GM19351 (cell line): ENCODE data around the gene TSPAN9.

Experiments
- ATAC-seq: cut with Tn5 transposase; IDR thresholded peaks from one replicate; pipeline ENCODE4 v1.9.1; 2021; ENCODE audit warnings: mild to moderate bottlenecking, moderate library complexity; ENCODE audit not compliant: unreplicated experiment

TSPAN9 gene

GRCh38 chr12:3157581-3158323 lies 80.6 kb downstream of the TSPAN9 start:
- ATAC-seq = no peak

DNA sequence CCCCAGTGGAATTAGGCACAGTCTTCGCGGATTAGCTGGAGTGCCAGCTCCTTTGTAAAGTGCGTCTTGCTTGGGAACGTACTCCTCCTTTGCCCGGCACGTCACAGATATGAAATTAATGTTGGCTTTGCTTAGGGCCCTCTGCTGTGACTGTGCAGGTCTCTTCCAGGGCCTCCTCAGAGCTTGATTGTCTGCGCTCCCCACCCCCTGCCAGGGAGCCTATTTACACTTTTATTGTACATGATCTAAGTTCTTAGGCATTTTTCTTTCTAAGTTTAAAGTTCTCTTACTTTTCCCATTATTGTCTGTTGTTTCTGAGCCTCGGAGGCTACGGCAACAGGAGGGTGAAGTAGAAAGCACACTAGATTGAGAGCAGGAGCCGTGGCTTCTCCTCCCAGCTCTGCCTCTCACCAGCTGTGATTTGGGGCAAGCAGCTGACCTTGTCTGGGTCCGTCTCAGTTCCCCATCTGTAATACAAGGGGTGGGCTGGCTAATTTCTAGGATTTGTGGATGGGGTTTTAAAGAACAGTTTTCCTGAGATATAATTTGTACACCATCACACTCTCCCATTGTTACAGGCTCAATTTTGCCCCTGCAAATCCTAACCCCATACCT lies 81.8 kb downstream of the TSPAN9 start:
- no peak for ATAC-seq

DNA sequence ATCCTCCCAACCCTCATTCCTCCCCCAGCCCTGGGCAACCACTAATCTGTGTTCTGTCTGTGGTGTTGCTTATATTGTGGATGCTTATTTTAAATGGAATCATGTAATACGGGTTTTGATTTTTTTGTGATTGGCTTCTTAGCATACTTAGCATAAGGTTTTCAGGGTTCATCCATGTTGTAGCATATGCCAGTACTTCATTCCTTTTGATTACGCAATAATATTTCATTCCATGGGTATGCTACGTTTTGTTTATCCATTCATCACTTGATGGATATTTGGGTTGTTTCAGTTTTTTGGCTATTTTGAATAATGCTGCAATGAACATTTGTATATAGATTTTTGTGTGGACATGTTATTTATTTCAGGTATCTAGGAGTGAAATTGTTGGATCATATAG lies 82.9 kb downstream of the TSPAN9 start:
- ATAC-seq = no peak

DNA sequence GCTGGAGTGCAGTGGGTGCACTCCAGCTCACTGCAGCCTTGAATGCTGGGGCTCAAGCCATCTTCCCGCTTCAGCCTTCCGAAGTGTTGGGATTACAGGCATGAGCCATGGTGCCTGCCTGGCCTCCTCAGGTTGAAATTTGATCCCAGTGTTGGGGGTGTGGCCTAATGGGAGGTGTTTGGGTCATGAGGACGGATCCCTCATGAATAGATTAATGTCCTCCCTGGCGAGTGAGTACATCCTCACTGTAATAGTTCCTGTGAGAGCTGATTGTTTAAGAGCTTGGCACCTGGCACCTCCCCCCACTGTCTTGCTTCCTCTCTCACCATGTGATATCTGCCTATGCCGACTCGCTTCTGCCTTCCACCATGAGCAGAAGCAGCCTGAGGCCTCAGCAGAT lies 84.7 kb downstream of the TSPAN9 start:
- ATAC-seq = no peak

DNA sequence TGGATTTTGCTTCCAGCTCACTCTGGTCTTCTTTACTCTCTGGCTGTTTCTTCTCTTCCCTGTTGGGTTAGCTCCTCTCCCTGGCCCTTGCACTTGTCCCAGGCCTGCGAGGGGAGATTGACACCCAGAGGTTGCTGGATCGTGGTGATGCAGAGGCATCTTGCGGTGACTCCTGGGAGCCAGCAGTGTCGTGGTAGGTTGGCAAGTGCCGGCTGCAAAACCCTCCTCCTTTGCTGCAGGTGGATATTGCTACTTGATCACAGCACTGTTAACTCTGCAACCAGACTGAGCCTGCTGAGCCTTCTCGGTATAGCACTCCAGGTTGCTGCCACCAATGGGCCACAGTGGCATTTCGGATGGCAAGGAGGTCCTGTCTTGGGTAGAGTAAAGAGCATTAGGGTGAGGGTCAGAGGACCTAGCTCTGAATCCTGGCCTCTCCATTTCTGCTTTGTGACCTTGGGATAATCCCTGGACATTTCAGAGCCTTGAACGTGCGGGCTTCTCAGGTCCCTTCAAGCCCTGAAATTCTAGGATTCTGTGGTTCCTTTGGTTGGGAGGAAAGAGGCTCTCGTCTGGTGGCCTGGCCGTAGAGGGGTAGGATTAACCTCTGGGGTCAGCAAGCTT lies 87.4 kb downstream of the TSPAN9 start:
- no peak for ATAC-seq

GRCh38 chr12:3165078-3165980 lies 88.2 kb downstream of the TSPAN9 start:
- no peak for ATAC-seq

DNA sequence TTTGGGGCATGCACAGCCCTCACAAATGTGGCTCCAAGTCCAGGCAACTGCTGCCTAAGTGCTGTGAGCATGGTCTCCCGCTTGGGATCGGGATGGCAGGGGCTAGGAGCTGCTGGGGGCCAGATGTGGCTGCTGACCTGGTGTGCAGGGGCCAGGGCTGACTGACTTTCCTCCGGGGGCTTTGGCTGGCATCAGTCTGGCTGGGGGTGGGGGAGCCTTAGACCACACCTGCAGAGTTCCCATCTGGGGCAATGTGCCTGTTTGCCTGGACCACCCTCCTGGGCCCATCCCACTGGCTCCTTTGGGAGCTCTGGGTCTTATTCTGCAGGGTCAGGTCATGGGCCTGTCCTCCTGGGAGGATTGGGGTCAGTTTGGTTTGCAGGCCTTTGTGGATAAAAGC lies 90.5 kb downstream of the TSPAN9 start:
- ATAC-seq = no peak

GRCh38 chr12:3168223-3169221 lies 91.3 kb downstream of the TSPAN9 start:
- no peak for ATAC-seq

GRCh38 chr12:3170423-3171194 lies 93.4 kb downstream of the TSPAN9 start:
- ATAC-seq = no peak

GRCh38 chr12:3171195-3171591 lies 94.0 kb downstream of the TSPAN9 start:
- no peak for ATAC-seq

DNA sequence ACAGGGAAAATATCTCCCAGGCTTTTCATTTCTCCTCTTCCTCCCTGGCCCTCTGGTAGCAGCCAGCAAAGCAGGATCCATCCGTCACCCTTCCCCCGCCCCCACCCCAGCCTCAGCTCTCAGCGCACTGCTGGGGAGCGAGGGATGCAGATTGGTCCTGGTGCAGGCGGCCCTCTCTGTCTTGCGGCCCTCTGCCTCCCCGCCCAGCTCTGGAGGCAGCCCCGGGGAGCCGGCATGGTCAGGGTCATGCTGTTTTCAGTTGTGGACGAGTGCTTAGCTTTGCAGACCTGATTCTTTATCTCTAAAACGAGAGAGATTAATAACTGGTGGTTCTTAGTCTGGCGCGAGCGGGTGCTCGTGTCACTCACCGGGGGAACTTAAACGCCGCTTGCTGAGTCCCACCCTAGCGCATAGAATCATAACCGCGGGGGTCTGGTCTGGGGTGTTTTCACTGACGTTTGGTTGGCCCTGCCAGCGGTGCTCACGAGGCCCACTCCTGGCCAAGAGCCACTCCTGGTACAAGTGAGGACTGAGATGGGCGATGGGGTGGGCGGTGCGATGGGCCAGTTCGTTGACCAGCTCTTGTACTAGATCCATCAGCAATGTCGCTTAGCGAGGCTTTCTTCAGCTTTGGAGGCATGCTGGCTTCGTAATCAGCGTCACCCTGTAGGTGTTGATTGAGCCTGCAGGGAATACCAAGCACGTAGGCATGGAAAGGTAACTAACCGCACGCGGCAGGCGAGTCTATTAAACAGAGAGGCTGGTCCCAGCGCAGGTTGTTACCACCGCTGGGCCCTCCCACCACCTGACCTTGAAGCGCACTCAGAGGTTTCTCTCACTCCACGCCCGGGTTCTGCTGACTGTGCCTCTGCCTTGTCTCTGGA lies 95.2 kb downstream of the TSPAN9 start:
- ATAC-seq = no peak

GRCh38 chr12:3173008-3173553 lies 95.9 kb downstream of the TSPAN9 start:
- ATAC-seq = no peak

DNA sequence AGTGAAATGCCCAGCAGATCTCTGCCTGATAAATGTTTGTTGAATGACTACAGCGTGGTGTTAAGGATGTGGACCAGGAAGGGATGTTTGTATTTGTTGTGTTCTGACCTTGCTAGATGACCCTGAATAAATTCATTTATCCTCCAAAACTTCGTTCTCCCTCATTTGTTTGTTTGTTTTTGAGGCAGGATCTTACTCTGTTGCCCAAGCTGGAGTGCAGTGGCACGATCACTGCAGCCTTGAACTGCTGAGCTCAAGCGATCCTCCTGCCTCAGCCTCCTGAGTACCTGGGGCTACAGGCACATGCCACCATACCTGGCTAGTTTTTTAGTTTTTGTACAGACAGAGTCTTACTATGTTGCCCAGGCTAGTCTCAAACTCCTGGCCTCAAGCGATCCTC lies 96.7 kb downstream of the TSPAN9 start:
- ATAC-seq = no peak

GRCh38 chr12:3175238-3175637 lies 98.1 kb downstream of the TSPAN9 start:
- no peak for ATAC-seq

- ATAC-seq = no peak
Measured at GRCh38 chr12:3176754-3177153, 99.6 kb downstream of the TSPAN9 start.

DNA sequence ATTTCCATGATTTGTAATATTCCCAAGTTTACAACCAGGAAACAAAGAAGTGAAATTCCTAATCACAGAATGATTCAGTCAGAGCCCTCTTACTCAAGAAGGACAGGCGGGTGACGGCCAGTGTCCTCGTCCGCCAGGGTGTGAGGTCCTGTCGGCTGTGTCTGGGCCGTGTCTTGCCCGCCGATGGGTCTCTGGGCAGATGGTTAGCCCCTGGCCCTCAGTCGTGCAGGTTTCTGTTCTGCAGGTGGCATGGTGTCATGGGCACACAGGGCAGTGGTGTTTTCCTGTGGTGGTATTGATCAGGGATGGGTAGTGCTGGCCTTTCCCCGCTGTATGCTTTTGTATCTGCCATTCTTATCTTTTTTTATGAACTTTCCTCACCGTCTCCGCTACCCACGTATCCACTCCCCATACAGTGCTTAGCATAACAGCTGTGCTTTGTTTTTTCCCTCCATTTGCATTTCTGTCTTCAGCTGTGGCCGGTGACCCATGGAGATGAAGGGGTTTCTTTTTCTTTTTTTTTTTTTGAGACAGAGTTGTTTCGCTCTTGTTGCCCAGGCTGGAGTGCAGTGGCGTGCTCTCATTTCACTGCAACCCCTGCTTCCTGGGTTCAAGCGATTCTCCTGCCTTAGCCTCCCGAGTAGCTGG lies 100.7 kb downstream of the TSPAN9 start:
- ATAC-seq = no peak

GRCh38 chr12:3178671-3179313 lies 101.6 kb downstream of the TSPAN9 start:
- no peak for ATAC-seq
